Measurements from ENCODE around the gene VAV3. TPM values are rescaled to one million over a fixed set of nuclear protein-coding genes. Genes with fewer than 3 reads are reported as not detected.

VAV3 gene
- total and polyA plus RNA-seq, 10 of the 15 experiments (the other 5 are each of a cell fraction or from before 2014, with no cell fraction given), result 0.84 to 5.5 (median 3.4) TPM

DNA sequence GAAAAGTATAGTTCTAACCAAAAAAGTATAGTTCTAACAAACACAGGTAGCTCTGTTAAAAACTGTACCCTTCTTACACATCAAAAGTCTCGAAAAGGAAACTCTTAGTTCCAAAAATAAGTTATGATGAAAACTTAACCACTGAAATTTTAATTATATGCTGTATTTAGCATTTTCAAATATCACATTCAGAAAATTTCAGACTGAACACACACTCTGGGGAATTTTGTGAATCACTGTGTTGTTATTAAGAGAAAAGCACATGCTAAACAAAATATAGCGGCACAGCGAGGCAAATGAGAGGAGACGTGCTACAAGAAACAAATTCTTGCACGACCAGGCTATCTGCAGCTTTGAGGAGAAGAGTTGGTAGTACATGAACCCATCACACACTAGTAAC, 30.4 kb downstream of the VAV3 start (continued):
- peak in 1 of 2 experiments; percentile 79; a peak in 1 of 4 replicates for TF ChIP-seq CEBPB (IDR thresholded peaks at IDR 0.05; ENCODE audit: borderline replicate concordance in 1 of 2, low read depth in 2 of 2, low read length in 2 of 2)
- TF ChIP-seq, protein P1, sequence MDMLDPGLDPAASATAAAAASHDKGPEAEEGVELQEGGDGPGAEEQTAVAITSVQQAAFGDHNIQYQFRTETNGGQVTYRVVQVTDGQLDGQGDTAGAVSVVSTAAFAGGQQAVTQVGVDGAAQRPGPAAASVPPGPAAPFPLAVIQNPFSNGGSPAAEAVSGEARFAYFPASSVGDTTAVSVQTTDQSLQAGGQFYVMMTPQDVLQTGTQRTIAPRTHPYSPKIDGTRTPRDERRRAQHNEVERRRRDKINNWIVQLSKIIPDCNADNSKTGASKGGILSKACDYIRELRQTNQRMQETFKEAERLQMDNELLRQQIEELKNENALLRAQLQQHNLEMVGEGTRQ (IDR thresholded peaks at IDR 0.05; ENCODE audit: borderline replicate concordance, low read depth, low read length), result no peak
- TF ChIP-seq MTA2 (IDR thresholded peaks at IDR 0.05; ENCODE audit: low read depth), result peak; percentile 93
- TF ChIP-seq KAT2A (conservative IDR thresholded peaks at IDR 0.05; ENCODE audit: control insufficient read depth, low read depth, low read length), result no peak
- TF ChIP-seq SUPT20H (IDR thresholded peaks at IDR 0.05; ENCODE audit: borderline replicate concordance, control insufficient read depth, low read depth, low read length), result no peak
- TF ChIP-seq CREM (IDR thresholded peaks at IDR 0.05; ENCODE audit: low read depth), result peak; percentile 84; the same call in 1 of the 2 replicates
- TF ChIP-seq, protein P2, sequence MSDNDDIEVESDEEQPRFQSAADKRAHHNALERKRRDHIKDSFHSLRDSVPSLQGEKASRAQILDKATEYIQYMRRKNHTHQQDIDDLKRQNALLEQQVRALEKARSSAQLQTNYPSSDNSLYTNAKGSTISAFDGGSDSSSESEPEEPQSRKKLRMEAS (IDR thresholded peaks at IDR 0.05; ENCODE audit: low read depth, low read length), result no peak; the same call in 1 of the 2 replicates
- TF ChIP-seq JUND (IDR thresholded peaks at IDR 0.05; ENCODE audit: low read depth, low read length), result peak; percentile 26; the same call in 1 of the 2 replicates
- no peak for TF ChIP-seq TAF1 (IDR thresholded peaks at IDR 0.05; ENCODE audit: borderline replicate concordance, low read depth, low read length)
- no peak for TF ChIP-seq SMAD1 (IDR thresholded peaks at IDR 0.05; ENCODE audit: low read depth, partially characterized antibody)
- peak; percentile 80 to 88 for TF ChIP-seq BHLHE40 (IDR thresholded peaks at IDR 0.05; ENCODE audit: borderline replicate concordance in 1 of 2, low read depth in 2 of 2, low read length in 1 of 2)
- TF ChIP-seq RFX5 (IDR thresholded peaks at IDR 0.05; ENCODE audit: low read depth, low read length), result no peak
- peak; percentile 98 for TF ChIP-seq MEF2B (IDR thresholded peaks at IDR 0.05; ENCODE audit: partially characterized antibody, poor library complexity, severe bottlenecking)
- TF ChIP-seq, protein P3, sequence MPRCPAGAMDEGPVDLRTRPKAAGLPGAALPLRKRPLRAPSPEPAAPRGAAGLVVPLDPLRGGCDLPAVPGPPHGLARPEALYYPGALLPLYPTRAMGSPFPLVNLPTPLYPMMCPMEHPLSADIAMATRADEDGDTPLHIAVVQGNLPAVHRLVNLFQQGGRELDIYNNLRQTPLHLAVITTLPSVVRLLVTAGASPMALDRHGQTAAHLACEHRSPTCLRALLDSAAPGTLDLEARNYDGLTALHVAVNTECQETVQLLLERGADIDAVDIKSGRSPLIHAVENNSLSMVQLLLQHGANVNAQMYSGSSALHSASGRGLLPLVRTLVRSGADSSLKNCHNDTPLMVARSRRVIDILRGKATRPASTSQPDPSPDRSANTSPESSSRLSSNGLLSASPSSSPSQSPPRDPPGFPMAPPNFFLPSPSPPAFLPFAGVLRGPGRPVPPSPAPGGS (IDR thresholded peaks at IDR 0.05; ENCODE audit: borderline replicate concordance, insufficient read depth, low read depth, low read length, poor library complexity, severe bottlenecking), result peak; percentile 30
- TF ChIP-seq FOXM1 (IDR thresholded peaks at IDR 0.05; ENCODE audit: low read depth, low read length), result peak; percentile 92; the same call in 1 of the 2 replicates
- no peak for TF ChIP-seq RCOR1 (conservative IDR thresholded peaks at IDR 0.05; ENCODE audit: low read depth, low read length)
- no peak for TF ChIP-seq ASH2L (IDR thresholded peaks at IDR 0.05; ENCODE audit: borderline replicate concordance, low read depth)
- TF ChIP-seq CBX3 (IDR thresholded peaks at IDR 0.05; ENCODE audit: borderline replicate concordance, low read depth), result no peak
- peak in 1 of 2 experiments; percentile 32; a peak in 1 of 4 replicates for TF ChIP-seq ETV6 (conservative IDR thresholded peaks at IDR 0.05 in 1 of 2, IDR thresholded peaks at IDR 0.05 in 1 of 2; ENCODE audit: borderline replicate concordance in 1 of 2, low read depth in 1 of 2)
- TF ChIP-seq, protein P4, sequence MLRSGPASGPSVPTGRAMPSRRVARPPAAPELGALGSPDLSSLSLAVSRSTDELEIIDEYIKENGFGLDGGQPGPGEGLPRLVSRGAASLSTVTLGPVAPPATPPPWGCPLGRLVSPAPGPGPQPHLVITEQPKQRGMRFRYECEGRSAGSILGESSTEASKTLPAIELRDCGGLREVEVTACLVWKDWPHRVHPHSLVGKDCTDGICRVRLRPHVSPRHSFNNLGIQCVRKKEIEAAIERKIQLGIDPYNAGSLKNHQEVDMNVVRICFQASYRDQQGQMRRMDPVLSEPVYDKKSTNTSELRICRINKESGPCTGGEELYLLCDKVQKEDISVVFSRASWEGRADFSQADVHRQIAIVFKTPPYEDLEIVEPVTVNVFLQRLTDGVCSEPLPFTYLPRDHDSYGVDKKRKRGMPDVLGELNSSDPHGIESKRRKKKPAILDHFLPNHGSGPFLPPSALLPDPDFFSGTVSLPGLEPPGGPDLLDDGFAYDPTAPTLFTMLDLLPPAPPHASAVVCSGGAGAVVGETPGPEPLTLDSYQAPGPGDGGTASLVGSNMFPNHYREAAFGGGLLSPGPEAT (IDR thresholded peaks at IDR 0.05; ENCODE audit: low read depth), result peak; percentile 62
- TF ChIP-seq, protein P5, sequence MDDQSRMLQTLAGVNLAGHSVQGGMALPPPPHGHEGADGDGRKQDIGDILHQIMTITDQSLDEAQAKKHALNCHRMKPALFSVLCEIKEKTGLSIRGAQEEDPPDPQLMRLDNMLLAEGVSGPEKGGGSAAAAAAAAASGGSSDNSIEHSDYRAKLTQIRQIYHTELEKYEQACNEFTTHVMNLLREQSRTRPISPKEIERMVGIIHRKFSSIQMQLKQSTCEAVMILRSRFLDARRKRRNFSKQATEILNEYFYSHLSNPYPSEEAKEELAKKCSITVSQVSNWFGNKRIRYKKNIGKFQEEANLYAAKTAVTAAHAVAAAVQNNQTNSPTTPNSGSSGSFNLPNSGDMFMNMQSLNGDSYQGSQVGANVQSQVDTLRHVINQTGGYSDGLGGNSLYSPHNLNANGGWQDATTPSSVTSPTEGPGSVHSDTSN (IDR thresholded peaks at IDR 0.05; ENCODE audit: insufficient replicate concordance, low read depth, low read length), result no peak
- TF ChIP-seq NFIC (IDR thresholded peaks at IDR 0.05; ENCODE audit: low read depth, low read length), result peak; percentile 97
- no peak for TF ChIP-seq KLF5 (IDR thresholded peaks at IDR 0.05; ENCODE audit: partially characterized antibody)

Data from GM12878 (cell line).